ENCODE measurements around the gene RPTN. TPM values are rescaled to one million over a fixed set of nuclear protein-coding genes. Genes with fewer than 3 reads are reported as not detected.

Gene RPTN
- polyA plus RNA-seq, 1 of the 3 experiments (the other 2 are of a cell fraction): not detected

DNA sequence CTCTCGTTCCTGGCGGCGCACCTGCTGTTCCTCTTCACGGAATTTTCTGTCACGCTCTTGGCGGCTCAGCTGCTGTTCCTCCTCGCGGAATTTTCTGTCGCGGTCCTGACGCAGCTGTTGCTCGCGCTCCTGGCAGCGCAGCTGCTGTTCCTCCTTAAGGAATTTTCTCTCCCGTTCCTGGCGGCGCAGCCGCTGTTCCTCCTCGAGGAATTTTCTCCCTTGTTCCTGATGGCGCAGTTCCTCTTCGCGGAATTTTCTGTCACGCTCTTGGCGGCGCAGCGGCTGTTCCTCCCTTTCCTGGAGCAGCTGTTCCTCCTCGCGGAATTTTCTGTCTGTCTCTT, 50.2 kb downstream of the RPTN start:
- Histone ChIP-seq H3F3A (replicated peaks; ENCODE audit: insufficient read depth) (peaks cover 3% of the 10 kb centered on the region), H3K36me3 (replicated peaks in 1 of 2; ENCODE audit: control insufficient read depth in 1 of 2, insufficient read depth in 2 of 2, low read length in 1 of 2) (no peaks in the 10 kb centered on the region), H3K79me2 (ENCODE audit: insufficient read depth) (no peaks in the 10 kb centered on the region), H3K4me3 (ENCODE audit: low read depth in 2 of 2, low read length in 1 of 2) (peak overlapping the region in 1 of 2 experiments; percentile 63; a peak in 1 of 4 replicates), H4K20me1 (ENCODE audit: insufficient read depth) (no peaks in the 10 kb centered on the region), H3K4me2 (peak overlapping the region; percentile 95), H2AFZ (ENCODE audit: low read depth) (no peak overlapping the region), H3K9me3 (no peaks in the 10 kb centered on the region), H3K4me1 (ENCODE audit: control insufficient read depth in 1 of 2, insufficient read depth in 2 of 2, low read depth in 1 of 2, low read length in 1 of 2) (peaks cover 0 to 12% of the 10 kb centered on the region in 2 experiments; a peak in 1 of 4 replicates), H3K9me2 (no peaks in the 10 kb centered on the region), H3K9ac (no peak overlapping the region), H3K27ac (ENCODE audit: low read depth in 2 of 2, low read length in 1 of 2) (no peak overlapping the region), H3K27me3 (ENCODE audit: insufficient read depth) (peaks cover 88% of the 10 kb centered on the region)
- CTCF ChIA-PET: no interaction called here
- TF ChIP-seq EP300 (IDR thresholded peaks at IDR 0.05; ENCODE audit: borderline replicate concordance in 1 of 2, low read depth in 1 of 2, low read length in 1 of 2) (no peak), GABPA (IDR thresholded peaks at IDR 0.05; ENCODE audit: low read depth) (no peak)
- TF ChIP-seq, protein P1, sequence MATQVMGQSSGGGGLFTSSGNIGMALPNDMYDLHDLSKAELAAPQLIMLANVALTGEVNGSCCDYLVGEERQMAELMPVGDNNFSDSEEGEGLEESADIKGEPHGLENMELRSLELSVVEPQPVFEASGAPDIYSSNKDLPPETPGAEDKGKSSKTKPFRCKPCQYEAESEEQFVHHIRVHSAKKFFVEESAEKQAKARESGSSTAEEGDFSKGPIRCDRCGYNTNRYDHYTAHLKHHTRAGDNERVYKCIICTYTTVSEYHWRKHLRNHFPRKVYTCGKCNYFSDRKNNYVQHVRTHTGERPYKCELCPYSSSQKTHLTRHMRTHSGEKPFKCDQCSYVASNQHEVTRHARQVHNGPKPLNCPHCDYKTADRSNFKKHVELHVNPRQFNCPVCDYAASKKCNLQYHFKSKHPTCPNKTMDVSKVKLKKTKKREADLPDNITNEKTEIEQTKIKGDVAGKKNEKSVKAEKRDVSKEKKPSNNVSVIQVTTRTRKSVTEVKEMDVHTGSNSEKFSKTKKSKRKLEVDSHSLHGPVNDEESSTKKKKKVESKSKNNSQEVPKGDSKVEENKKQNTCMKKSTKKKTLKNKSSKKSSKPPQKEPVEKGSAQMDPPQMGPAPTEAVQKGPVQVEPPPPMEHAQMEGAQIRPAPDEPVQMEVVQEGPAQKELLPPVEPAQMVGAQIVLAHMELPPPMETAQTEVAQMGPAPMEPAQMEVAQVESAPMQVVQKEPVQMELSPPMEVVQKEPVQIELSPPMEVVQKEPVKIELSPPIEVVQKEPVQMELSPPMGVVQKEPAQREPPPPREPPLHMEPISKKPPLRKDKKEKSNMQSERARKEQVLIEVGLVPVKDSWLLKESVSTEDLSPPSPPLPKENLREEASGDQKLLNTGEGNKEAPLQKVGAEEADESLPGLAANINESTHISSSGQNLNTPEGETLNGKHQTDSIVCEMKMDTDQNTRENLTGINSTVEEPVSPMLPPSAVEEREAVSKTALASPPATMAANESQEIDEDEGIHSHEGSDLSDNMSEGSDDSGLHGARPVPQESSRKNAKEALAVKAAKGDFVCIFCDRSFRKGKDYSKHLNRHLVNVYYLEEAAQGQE (IDR thresholded peaks at IDR 0.05; ENCODE audit: low read depth, low read length): no peak
- TF ChIP-seq, protein P2, sequence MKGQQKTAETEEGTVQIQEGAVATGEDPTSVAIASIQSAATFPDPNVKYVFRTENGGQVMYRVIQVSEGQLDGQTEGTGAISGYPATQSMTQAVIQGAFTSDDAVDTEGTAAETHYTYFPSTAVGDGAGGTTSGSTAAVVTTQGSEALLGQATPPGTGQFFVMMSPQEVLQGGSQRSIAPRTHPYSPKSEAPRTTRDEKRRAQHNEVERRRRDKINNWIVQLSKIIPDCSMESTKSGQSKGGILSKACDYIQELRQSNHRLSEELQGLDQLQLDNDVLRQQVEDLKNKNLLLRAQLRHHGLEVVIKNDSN (IDR thresholded peaks at IDR 0.05; ENCODE audit: borderline replicate concordance, low read depth): no peak
- POLR2A ChIA-PET: no interaction called here
- WGBS (ENCODE audit: low lambda C conversion rate): 14% methylated on average over 28 of the region's 28 CpGs
- DNase-seq: no peak

DNA sequence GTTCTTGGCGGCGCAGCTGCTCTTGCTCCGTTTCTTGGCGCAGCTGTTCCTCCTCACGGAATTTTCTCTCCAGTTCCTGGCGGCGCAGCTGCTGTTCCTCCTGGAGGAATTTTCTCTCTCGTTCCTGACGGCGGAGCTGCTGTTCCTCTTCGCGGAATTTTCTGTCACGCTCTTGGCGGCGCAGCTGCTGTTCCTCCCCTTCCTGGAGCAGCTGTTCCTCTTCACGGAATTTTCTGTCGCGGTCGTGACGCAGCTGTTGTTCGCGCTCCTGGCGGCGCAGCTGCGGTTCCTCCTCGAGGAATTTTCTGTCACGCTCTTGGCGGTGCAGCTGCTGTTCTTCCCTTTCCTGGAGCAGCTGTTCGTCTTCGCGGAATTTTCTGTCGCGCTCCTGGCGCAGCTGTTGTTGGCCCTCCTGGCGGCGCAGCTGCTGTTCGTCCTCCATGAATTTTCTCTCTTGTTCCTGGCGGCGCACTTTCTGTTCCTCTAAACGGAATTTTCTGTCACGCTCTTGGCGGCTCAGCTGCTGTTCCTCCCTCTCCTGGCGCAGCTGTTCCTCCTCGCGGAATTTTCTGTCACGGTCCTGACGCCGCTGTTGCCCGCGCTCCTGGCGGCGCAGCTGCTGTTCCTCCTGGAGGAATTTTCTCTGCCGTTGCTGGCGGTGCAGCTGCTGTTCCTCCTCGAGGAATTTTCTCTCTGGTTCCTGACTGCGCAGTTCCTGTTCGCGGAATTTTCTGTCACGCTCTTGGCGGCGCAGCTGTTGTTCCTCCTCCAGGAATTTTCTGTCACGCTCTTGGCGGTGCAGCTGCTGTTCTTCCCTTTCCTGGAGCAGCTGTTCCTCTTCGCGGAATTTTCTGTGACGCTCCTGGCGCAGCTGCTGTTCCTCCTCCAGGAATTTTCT, 50.8 kb downstream of the RPTN start:
- Histone ChIP-seq H3K36me3 (replicated peaks in 1 of 2; ENCODE audit: control insufficient read depth in 1 of 2, insufficient read depth in 2 of 2, low read length in 1 of 2) (no peaks in the 10 kb centered on the region), H3K27ac (ENCODE audit: low read depth in 2 of 2, low read length in 1 of 2) (no peak overlapping the region), H3K9me3 (no peaks in the 10 kb centered on the region), H3K4me2 (peak overlapping the region; percentile 95), H3K4me1 (ENCODE audit: control insufficient read depth in 1 of 2, insufficient read depth in 2 of 2, low read depth in 1 of 2, low read length in 1 of 2) (peaks cover 0 to 12% of the 10 kb centered on the region in 2 experiments; a peak in 1 of 4 replicates), H3K4me3 (ENCODE audit: low read depth in 2 of 2, low read length in 1 of 2) (peak overlapping the region; percentile 14 to 39; a peak in 2 of 4 replicates), H3F3A (replicated peaks; ENCODE audit: insufficient read depth) (peaks cover 3% of the 10 kb centered on the region), H3K79me2 (ENCODE audit: insufficient read depth) (no peaks in the 10 kb centered on the region), H4K20me1 (ENCODE audit: insufficient read depth) (no peaks in the 10 kb centered on the region), H3K27me3 (ENCODE audit: insufficient read depth) (peaks cover 82% of the 10 kb centered on the region), H2AFZ (ENCODE audit: low read depth) (peak overlapping the region; percentile 59; the same call in 1 of the 2 replicates), H3K9me2 (no peaks in the 10 kb centered on the region), H3K9ac (no peak overlapping the region)
- DNase-seq: no peak
- 0 out of 2 replicates have a peak, but pooled peaks have one; percentile 19 for TF ChIP-seq EZH2phosphoT487 (IDR thresholded peaks at IDR 0.05; ENCODE audit: borderline replicate concordance, low read depth)
- TF ChIP-seq RXRA (IDR thresholded peaks at IDR 0.05; ENCODE audit: borderline replicate concordance, low read depth): no peak
- ChIA-PET CTCF (interaction anchor here (1.1 kb wide), 1 partner anchor 55 kb away, joined by 3 read pairs; no protein-coding TSS in a partner anchor), POLR2A (no interaction called here)
- WGBS (ENCODE audit: low lambda C conversion rate): 7% methylated on average over 66 of the region's 67 CpGs

Measured in SK-N-SH (cell line).